ENCODE results near the gene PTPRT.

The PTPRT gene

GRCh38 chr20:42083280-42083679, 1106.4 kb downstream of the PTPRT start:
- no peak for DNase-seq

DNA sequence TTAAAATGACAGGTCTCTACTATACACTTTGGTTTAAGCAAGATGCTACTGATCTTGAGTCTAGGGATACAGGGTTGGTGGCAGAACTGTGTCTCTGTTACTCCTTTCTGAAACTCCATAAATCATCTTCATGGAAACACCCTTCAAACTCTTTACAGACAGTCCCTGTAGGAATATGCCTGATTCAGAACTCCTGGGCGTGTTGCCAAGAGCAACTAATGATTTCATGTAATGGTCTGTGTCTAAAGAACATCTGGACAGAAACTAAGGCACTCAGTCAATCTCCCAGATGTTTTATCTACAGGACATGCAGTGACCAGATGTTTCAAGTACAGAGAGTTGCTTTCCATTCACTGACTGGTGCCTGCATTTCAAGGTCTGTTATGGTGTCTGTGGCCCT, 1107.1 kb downstream of the PTPRT start:
- no peak for DNase-seq

DNA sequence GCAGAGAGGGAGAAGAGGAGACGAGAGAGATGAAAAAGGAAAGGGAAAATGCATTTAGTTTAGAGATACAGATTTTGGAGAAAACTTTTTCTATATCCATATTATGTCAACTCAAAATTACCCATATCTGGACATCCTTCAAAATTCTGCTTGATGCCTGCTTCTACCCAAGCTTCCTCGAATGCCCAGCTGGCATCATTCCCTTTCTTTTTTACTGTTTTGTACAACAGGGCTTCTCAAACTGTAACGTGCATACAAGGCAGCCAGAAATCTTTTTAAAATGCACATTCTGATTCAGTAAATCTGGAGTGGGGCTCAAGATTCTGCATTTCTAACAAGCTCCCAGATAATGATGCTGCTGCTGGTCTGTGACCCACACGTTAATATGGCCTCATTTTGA, 1108.8 kb downstream of the PTPRT start:
- DNase-seq, result no peak

GRCh38 chr20:42074944-42075343, 1114.8 kb downstream of the PTPRT start:
- no peak for DNase-seq

DNA sequence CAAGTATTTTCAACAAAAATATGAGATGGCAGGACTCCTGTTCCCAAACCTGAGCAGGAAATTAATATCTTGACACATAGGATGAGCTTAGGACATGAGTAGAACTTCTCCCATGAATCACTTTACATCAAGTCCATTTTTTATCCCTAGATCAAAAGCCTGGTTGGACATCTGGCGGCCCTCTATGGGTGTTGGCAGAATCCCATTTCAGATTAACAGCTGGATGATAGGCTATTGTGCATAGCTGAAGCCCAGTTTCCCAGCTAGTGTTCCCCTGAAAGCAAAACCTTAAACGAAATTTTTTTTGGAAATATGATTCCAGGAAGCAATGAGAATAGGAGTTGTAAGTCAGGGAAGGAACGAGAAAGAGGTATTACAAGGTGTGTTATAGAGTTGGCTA, 1122.1 kb downstream of the PTPRT start:
- DNase-seq, result no peak

GRCh38 chr20:42067174-42067573, 1122.5 kb downstream of the PTPRT start:
- no peak for DNase-seq

DNA sequence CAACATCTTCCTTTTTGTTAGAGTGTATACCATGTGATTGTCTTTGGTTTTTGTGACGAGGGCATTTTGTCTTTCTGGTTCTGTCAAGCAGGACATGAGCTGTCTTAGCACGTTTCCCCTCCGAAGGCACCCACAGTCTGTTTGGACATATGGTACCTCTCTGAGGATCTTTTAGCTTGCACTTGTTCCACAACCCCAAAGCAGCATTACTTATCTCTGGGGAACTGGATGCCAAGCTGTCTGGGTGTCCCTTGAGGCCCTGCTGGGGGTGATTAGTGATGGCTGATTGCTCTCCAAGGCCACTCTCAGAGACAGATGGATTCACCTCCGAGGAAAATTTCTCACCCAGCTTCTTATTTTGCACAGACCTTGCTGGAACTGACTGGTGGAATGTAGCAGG, 1126.6 kb downstream of the PTPRT start:
- no peak for DNase-seq

DNA sequence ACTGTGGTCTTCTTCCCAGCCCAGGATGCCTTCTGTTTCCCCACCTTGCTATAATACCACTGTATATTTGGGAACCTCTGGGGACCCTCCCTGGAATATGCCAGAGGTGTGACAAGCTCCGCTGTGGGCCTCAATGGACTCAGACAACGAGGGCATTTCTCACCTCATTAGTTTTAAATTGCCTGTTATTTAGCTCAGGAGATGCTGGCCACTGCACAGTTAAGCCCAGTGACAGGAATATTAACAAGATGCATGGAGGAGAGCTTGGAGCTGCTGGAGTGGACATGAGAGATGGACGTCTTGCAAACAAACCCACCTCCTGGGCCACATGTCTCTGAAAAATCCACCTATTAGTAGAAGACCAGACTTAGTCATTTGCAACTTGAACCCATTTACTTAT, 1136.4 kb downstream of the PTPRT start:
- DNase-seq, result no peak

DNA sequence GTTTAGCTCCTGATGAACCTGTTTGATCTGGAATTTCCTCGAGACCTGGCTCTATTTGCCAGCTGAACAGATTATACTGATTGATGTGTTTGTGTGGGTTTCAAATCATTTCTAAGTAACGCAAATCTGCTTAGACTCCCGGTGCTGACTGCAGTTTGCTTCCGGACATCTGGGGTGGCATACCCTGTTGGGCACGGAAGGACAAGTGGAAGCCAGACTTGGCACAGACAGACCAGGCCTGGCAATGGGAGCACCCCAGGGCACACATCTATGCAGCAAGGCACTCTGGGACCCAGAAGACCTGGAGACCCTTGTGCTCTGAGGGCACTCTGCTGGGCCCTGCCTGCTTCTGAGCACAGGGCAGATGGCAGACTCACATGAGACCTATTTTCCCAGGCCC, 1137.8 kb downstream of the PTPRT start:
- DNase-seq, result no peak

DNA sequence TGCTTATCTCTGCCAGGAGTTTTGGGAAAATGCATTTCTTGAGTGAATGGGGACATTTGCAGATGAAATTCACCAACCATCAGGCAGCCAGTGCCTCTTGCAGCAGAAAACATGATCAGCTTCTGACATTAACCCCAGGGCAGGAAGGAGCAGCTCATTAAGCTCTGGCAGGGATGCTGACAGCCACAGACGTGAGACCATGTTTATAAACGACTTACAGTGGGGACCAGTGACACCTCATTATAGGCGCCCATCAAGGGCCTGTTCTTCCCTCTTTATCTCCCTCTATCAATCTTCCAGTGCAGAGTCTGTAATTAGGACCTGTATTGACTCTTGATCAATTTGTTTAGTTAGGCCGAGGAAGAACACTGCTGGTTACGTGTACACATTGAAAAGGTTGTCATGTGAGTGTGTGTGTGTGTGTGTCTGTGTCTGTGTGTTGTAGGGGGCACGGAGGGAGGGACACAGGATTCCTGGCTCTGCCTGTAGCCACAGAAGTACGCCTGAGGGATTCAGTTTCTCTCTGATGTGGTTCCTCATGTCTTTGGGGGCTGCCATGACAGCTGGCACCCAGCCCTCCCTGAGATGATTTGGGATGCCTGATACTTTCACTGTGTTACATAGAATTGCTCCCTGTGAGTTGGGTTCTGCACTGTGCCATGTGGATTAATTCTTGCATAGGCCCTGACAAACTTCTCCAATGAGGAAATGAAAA, 1143.2 kb downstream of the PTPRT start:
- DNase-seq, result no peak

GRCh38 chr20:42043921-42044320, 1145.8 kb downstream of the PTPRT start:
- no peak for DNase-seq

DNA sequence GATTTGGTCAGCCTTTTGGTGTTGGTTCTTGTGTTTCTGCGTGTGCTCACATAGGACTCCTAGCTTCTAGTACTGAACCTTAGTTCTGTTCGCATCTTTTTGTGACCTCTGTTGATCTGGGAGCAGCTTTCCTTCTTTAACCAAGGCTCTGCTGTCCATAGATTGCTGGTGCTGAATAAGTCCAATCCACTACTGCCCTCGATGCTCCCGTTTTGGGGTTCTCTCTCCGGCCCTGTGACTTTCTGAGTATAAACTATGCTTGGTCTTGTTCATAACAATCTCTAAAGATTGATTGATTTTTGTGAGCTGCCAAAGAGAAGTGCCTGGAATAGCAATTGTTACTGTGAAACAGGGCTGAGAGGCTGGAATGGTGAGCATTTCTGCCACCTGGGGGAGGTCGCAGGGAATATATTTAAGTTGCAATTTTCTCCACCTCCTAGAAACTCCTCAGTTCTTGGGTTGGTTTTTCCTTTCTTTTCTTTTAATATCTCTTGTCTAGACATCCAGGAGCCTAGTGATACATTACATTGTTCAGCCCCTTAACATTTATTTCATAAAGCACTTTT, 1148.6 kb downstream of the PTPRT start:
- DNase-seq, result no peak

DNA sequence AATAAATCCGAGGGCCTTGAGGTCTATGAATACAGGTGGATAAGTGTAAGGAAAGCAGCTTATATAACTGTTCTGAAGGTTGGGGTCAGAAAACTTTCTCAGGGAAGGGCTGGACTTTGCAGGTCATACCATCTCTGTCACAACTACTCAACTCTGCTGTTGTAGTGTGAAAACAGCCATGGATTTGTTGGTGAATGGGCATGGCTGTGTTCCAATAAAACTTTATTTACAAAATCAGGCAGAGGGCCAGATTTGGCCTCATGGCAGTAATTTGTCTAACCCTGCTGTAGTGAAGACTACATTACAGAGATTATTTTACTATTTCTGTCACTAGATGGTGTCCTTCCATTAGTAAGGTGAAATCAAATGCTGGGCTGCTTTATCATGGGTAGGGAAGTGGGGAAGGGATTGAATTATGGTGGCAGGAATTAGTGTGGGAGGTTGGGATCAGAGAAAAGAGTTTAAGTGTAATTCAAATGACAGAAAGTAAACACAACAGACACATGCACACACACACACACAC, 1161.9 kb downstream of the PTPRT start:
- DNase-seq, result no peak

DNA sequence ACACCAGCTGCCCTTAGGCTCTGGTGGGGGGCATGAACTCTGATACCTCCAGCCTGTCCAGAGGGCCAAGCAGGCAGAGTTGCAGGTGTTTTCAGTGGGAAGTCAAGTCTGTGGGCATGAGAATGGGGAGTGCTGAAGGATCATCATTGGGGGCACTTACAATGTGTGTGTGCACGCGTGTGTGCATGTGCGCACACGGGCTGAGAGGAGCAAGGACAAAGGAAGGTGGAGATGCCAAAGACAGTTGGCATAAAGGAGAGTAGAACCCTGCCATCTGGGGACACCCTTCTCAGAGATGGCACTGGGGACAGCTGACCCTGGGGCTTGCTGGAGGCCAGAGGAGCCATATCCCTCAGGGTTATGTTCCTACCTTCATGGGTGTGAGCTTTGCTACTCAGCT, 1163.1 kb downstream of the PTPRT start:
- no peak for DNase-seq

- no peak for DNase-seq
Observed at GRCh38 chr20:42024653-42025052, 1165.1 kb downstream of the PTPRT start.

All from CD4-positive, alpha-beta T cell treated with Interleukin-1 beta for 1 hour (primary cell).